Measurements from ENCODE around the gene CCDC9B.

GRCh38 chr15:40388941-40389823, 48.4 kb upstream of the CCDC9B start:
- TF ChIP-seq CTCF (IDR thresholded peaks at IDR 0.05) = no peak
- TF ChIP-seq POLR2A (IDR thresholded peaks at IDR 0.05) = no peak
- TF ChIP-seq EP300 (IDR thresholded peaks at IDR 0.05) = no peak
